Activated naive CD4-positive, alpha-beta T cell (primary cell): ENCODE results near the gene CHRNA9.
"Not testable (repeated sequence)": the region's sequence is repeated elsewhere in the genome, so short reads cannot be mapped to it uniquely, and the experiment has no call there.

Source experiments
- DNase-seq, 4 experiments: peaks; one replicate each; lab custom pipeline; 2025; lab: John Stamatoyannopoulos, UW

CHRNA9 gene

GRCh38 chr4:40380647-40381046, 45.5 kb downstream of the CHRNA9 start:
- no peak for DNase-seq

GRCh38 chr4:40388239-40388638, 53.1 kb downstream of the CHRNA9 start:
- no peak for DNase-seq

GRCh38 chr4:40389986-40390385, 54.9 kb downstream of the CHRNA9 start:
- DNase-seq, result no peak

GRCh38 chr4:40392241-40392640, 57.1 kb downstream of the CHRNA9 start:
- not testable (repeated sequence) for DNase-seq

- DNase-seq, result no peak
Observed at GRCh38 chr4:40394236-40394635, 59.1 kb downstream of the CHRNA9 start.

GRCh38 chr4:40395166-40395900, 60.2 kb downstream of the CHRNA9 start:
- DNase-seq, result no peak

- no peak for DNase-seq
Observed at GRCh38 chr4:40395908-40396793, 61.0 kb downstream of the CHRNA9 start.

- DNase-seq, result no peak
Observed at GRCh38 chr4:40399578-40399977, 64.4 kb downstream of the CHRNA9 start.

GRCh38 chr4:40401096-40401495, 66.0 kb downstream of the CHRNA9 start:
- DNase-seq, result no peak

- no peak for DNase-seq
Observed at GRCh38 chr4:40401631-40402030, 66.5 kb downstream of the CHRNA9 start.

- DNase-seq, result no peak
Observed at GRCh38 chr4:40402556-40402955, 67.4 kb downstream of the CHRNA9 start.

- DNase-seq, result no peak
Observed at GRCh38 chr4:40403081-40403480, 67.9 kb downstream of the CHRNA9 start.
